GM19193 (cell line): ENCODE results near the gene HOXA2.

Experiments used
- POLR2A ChIP-seq: IDR thresholded peaks from 4 replicates; pipeline ENCODE4 v1.6.1; 2011; ENCODE audit not compliant: insufficient read depth, insufficient read length; ENCODE audit errors: extremely low read depth

HOXA2 gene

GRCh38 chr7:27095050-27095896 lies 7.2 kb downstream of the HOXA2 start:
- no peak for TF ChIP-seq POLR2A

GRCh38 chr7:27094304-27095049 lies 8.0 kb downstream of the HOXA2 start:
- no peak for TF ChIP-seq POLR2A

- TF ChIP-seq POLR2A, result no peak
Observed at GRCh38 chr7:27093184-27093895, 9.1 kb downstream of the HOXA2 start.

DNA sequence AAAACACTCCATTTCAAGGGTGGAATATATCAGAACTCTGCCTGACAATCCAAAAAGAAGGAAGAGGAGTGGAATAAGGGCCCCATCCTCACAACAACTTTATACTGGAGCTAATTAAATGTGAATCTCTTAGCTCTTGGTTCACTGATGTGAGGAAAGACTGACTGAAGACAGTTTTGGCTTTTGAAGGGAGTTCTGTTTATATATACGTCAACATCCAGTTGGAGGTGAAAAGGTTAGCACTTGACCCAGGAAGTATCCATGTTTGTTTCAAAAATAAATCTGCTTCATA lies 9.7 kb downstream of the HOXA2 start:
- no peak for TF ChIP-seq POLR2A

- TF ChIP-seq POLR2A, result no peak
Observed at GRCh38 chr7:27091941-27092818, 10.3 kb downstream of the HOXA2 start.

DNA sequence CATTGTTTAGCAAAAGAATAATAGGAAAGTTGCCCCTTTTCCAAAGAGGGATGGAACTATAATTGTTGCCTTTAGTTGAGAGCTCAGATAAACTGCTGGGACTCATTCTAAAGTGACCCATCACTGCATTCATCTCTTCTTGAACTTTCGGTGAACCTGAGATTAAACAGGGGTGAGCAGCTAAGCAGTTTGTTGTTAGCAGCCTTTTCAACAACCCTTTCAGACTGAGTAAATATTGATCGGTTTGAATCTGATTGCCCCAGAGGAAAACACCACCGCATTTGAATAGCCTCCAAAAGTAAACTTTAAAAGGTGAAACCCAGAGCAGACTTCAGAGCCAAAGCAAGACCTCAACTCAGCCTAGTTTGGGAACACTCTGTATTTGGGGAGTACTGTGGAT lies 11.4 kb downstream of the HOXA2 start:
- TF ChIP-seq POLR2A, result no peak

DNA sequence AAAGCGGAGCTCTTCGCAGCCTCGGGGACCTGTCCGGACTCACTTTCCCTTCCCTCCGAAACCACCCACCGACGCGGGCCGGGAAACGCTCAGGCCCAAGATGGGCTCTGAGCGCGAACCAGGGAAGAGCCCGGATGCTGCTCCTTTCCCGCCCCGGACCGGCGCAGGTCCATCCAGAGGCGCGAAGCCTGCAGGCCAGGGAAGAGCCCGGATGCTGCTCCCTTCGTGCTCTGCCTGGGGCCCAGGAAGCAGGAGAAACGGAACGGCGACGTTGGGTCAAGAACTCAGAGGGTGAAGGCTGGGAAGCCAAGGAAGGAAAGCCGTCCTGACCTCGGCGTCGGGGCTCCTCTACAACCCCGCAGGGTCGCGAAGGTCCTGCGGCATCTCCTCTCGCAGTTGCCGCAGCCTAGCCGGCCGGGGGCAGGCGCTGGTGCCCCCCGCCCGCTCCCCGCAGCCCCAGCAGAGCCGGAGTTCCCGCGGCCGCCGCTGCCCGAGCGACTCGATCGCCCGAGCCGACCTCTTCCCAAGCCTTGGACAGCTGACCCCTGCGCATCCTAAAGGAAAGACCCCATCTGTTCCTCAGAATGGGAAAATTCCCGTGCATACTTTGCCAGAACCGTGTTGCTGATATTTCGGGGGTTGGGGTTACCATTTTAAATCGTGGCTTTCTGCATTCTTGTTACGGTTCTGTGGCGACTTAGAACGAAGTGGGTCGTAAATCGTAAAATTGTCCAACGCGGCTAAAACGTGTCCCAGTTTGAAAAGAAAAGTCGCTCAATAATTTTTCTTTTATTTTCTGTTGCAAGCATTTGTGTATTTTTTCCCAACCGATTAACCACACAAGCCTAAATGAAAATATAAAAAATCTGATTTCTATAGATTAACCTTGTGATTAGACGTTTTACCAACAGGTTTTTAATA lies 14.2 kb downstream of the HOXA2 start:
- no peak for TF ChIP-seq POLR2A

DNA sequence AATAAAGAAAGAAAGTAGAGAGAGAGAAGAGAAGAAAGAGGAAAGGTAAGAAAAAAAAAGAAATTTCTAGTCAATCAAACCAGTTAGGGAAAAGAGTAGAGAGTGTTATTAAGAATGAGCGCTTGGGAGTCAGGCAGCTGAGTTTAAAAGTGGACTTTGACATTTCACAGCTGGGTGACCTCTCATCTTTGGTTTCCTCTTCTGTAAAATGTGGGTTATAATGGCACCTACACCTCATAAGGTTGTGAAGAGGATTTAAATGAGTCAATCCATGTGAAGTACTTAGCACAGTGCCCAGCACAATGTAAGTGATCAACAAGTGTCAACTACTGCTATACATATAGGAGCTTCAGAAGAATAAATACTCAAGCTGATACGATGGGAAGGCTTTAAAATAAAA lies 18.8 kb downstream of the HOXA2 start:
- TF ChIP-seq POLR2A, result no peak

DNA sequence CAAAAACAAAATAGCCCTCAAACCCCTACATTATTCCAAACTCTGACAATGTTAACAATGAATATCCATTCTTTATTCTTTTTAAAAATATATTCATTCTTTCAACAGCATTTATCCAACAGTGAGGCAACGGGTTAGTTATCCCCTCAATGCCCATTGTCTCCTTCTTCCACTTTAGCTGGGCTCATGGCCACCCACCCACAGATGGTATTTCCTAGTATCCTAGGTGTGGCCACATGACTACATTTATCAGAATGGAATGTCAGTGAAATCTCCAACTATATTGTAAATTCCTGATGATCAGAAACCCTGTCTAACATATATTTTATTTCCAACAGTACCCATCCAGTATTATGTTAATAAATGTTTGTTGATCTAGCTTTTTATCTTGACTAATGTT lies 20.3 kb downstream of the HOXA2 start:
- no peak for TF ChIP-seq POLR2A

DNA sequence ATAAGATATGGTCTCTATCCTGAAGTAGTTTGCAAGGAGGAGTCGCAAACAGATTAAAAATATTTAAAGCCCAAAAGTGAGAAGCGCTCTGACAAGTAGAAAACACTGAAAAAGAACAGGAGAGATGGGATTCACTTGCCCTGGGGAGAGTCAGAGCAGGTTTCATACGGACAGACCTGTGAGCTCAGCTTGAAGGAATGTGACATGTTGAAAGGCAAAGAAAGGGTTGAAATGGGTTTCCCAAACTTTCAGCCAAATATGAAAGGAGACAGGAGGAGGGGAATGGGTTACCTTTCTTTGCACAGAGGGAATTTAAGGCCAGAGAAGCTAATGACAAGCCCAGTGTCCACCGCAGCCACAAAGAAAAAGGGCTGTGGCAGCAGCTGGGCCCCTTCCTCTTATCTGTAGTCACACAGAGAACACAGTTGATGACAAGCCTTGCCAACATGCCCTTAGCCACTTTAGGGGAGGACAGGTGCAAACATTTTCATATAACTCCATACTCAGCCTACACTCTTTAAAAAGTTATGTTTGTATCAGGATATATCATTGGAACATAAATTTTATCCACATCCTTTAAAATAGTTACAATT lies 21.5 kb downstream of the HOXA2 start:
- no peak for TF ChIP-seq POLR2A

- TF ChIP-seq POLR2A, result no peak
Observed at GRCh38 chr7:27079234-27079975, 23.1 kb downstream of the HOXA2 start.

DNA sequence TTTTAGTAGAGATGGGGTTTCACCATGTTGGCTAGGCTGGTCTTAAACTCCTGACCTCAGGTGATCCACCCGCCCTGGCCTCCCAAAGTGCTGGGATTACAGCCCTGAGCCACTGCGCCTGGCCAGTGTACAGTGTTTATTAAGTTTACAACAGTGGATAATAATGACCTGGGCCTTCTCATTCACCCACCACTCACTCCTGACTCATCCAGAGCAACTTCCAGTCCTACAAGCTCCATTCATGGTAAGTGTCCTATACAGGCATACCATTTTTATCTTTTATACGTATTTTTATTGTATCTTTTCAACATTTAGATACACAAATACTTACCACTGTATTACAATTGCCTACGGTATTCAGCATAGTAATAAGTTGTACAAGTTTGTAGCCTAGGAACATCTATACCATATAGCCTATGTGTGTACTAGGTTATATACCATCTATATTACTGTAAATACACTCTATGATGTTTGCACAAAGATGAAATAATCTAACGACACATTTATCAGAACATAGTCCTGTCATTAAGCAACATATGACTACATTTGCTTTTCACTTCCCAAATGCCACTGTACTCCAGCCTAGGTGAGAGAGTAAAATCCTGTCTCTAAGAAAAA lies 23.8 kb downstream of the HOXA2 start:
- TF ChIP-seq POLR2A, result no peak
